ENCODE measurements around the gene ZNF836.

DNA sequence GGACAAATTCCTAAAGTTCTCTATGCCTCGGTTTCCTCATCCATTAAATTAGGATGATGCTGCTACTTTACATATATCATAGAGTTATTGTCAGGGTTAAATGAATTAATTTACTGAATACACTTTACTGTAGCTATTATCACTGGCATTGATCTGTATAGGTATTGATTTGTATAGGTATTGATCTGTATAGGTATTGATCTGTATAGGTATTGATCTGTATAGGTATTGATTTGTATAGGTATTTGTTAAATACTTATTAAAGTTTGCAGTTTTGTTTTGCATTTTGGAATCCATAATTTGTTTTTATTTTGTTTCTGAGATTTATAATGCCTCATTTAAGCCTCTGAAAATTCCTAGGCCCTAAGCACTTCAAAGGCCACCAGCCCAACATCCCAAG is 16.0 kb upstream of the ZNF836 start:
- TF ChIP-seq, protein P1, sequence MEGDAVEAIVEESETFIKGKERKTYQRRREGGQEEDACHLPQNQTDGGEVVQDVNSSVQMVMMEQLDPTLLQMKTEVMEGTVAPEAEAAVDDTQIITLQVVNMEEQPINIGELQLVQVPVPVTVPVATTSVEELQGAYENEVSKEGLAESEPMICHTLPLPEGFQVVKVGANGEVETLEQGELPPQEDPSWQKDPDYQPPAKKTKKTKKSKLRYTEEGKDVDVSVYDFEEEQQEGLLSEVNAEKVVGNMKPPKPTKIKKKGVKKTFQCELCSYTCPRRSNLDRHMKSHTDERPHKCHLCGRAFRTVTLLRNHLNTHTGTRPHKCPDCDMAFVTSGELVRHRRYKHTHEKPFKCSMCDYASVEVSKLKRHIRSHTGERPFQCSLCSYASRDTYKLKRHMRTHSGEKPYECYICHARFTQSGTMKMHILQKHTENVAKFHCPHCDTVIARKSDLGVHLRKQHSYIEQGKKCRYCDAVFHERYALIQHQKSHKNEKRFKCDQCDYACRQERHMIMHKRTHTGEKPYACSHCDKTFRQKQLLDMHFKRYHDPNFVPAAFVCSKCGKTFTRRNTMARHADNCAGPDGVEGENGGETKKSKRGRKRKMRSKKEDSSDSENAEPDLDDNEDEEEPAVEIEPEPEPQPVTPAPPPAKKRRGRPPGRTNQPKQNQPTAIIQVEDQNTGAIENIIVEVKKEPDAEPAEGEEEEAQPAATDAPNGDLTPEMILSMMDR (conservative IDR thresholded peaks at IDR 0.05), result no peak
- no peak for TF ChIP-seq EZH2 (IDR thresholded peaks at IDR 0.05; ENCODE audit: low read depth)

Data from PC-9 (cell line).